Mesenchymal stem cell (in vitro differentiated cells and primary cell): ENCODE results near the gene ALDH3A1.

Experiments
- DNase-seq: peaks from one replicate; pipeline ENCODE4 v3.0.0-alpha.2; 2013
- H2AFZ ChIP-seq: one replicate; pipeline ENCODE4 v1.6.1; 2013; ENCODE audit warnings: low read depth, mild to moderate bottlenecking, control low read depth, inconsistent platforms, low read length, moderate library complexity
- H2AK5ac ChIP-seq: 2 replicates; pipeline ENCODE4 v1.6.1; 2013; ENCODE audit warnings: low read length, moderate library complexity, mild to moderate bottlenecking, inconsistent platforms; ENCODE audit not compliant: severe bottlenecking
- H2BK120ac ChIP-seq: one replicate; pipeline ENCODE4 v1.6.1; 2013; ENCODE audit warnings: low read depth, mild to moderate bottlenecking, inconsistent platforms, low read length, moderate library complexity
- H2BK12ac ChIP-seq, 2 experiments: one replicate each; pipeline ENCODE4 v1.6.1; 2013; ENCODE audit warnings: inconsistent platforms in 2 of 2, low read length in 2 of 2, mild to moderate bottlenecking in 2 of 2, moderate library complexity in 2 of 2, control low read depth in 1 of 2
- H2BK15ac ChIP-seq: one replicate; pipeline ENCODE4 v1.6.1; 2013; ENCODE audit warnings: mild to moderate bottlenecking, low read depth, inconsistent platforms; ENCODE audit not compliant: poor library complexity, severe bottlenecking
- H2BK5ac ChIP-seq: 2 replicates; pipeline ENCODE4 v1.6.1; 2013; ENCODE audit warnings: low read depth, mild to moderate bottlenecking, low read length, control low read depth, inconsistent platforms; ENCODE audit not compliant: poor library complexity, severe bottlenecking
- H3K14ac ChIP-seq, 2 experiments: one replicate each; pipeline ENCODE4 v1.6.1; 2013; ENCODE audit warnings: inconsistent platforms in 2 of 2, low read length in 2 of 2, control low read depth in 1 of 2, mild to moderate bottlenecking in 1 of 2, moderate library complexity in 1 of 2
- H3K18ac ChIP-seq, 2 experiments: one replicate each; pipeline ENCODE4 v1.6.1; 2013; ENCODE audit warnings: inconsistent platforms in 2 of 2, low read length in 2 of 2, control low read depth in 1 of 2, low read depth in 1 of 2, mild to moderate bottlenecking in 1 of 2
- H3K23ac ChIP-seq, 2 experiments: one replicate each; pipeline ENCODE4 v1.6.1; 2013; ENCODE audit warnings: inconsistent platforms in 2 of 2, low read length in 2 of 2, mild to moderate bottlenecking in 2 of 2, moderate library complexity in 2 of 2, control low read depth in 1 of 2
- H3K27ac ChIP-seq: 2 replicates; pipeline ENCODE4 v1.5.1; 2013; ENCODE audit warnings: mild to moderate bottlenecking, moderate library complexity, low read length, control low read depth, inconsistent platforms; ENCODE audit not compliant: poor library complexity, severe bottlenecking
- H3K27me3 ChIP-seq, 2 experiments: 2 replicates each; pipeline versions ENCODE4 v1.6.1 to v1.7.0; 2013; ENCODE audit warnings: low read length in 2 of 2, mild to moderate bottlenecking in 2 of 2, moderate library complexity in 2 of 2, control low read depth in 1 of 2, inconsistent platforms in 1 of 2; ENCODE audit not compliant: control insufficient read depth in 1 of 2, insufficient read depth in 1 of 2
- H3K36me3 ChIP-seq, 2 experiments: 2 replicates each; pipeline versions ENCODE4 v1.6.1 to v1.7.0; 2013; ENCODE audit warnings: low read length in 2 of 2, control low read depth in 1 of 2, inconsistent platforms in 1 of 2, low read depth in 1 of 2, mild to moderate bottlenecking in 1 of 2; ENCODE audit not compliant: insufficient read depth in 2 of 2, control insufficient read depth in 1 of 2
- H3K4ac ChIP-seq, 2 experiments: one replicate each; pipeline ENCODE4 v1.6.1; 2013; ENCODE audit warnings: inconsistent platforms in 2 of 2, low read length in 2 of 2, mild to moderate bottlenecking in 2 of 2, moderate library complexity in 2 of 2, control low read depth in 1 of 2, low read depth in 1 of 2
- H3K4me1 ChIP-seq: 2 replicates; pipeline ENCODE4 v1.6.1; 2013; ENCODE audit warnings: low read depth, low read length, control low read depth; ENCODE audit not compliant: control insufficient read depth, insufficient read depth
- H3K4me2 ChIP-seq: 2 replicates; pipeline ENCODE4 v1.6.1; 2013; ENCODE audit warnings: low read length, mild to moderate bottlenecking, inconsistent platforms; ENCODE audit not compliant: poor library complexity, severe bottlenecking
- H3K4me3 ChIP-seq, 2 experiments: 2 replicates each; pipeline versions ENCODE4 v1.5.1 to v1.7.0; 2013; ENCODE audit warnings: low read length in 2 of 2, mild to moderate bottlenecking in 2 of 2, control low read depth in 1 of 2, low read depth in 1 of 2; ENCODE audit not compliant: insufficient read depth in 1 of 2
- H3K79me1 ChIP-seq: replicated peaks from 2 replicates; pipeline ENCODE4 v1.6.1; 2013; ENCODE audit warnings: mild to moderate bottlenecking, control low read depth, low read length, inconsistent platforms; ENCODE audit not compliant: poor library complexity, severe bottlenecking
- H3K9ac ChIP-seq: 2 replicates; pipeline ENCODE4 v1.7.0; 2013; ENCODE audit warnings: mild to moderate bottlenecking, low read length, moderate library complexity
- H3K9me3 ChIP-seq: 2 replicates; pipeline ENCODE4 v1.7.0; 2013; ENCODE audit warnings: mild to moderate bottlenecking, low read length; ENCODE audit not compliant: control insufficient read depth
- H4K8ac ChIP-seq: one replicate; pipeline ENCODE4 v1.6.1; 2013; ENCODE audit warnings: inconsistent platforms, mild to moderate bottlenecking, low read length, moderate library complexity
- H4K91ac ChIP-seq: one replicate; pipeline ENCODE4 v1.6.1; 2013; ENCODE audit warnings: mild to moderate bottlenecking, low read length, inconsistent platforms
- WGBS: methylation state at CpG from one replicate; pipeline ENCODE4 v1.1.7; 2013; ENCODE audit warnings: mixed read lengths; 5-methylcytosine and 5-hydroxymethylcytosine counted together

Gene ALDH3A1

DNA sequence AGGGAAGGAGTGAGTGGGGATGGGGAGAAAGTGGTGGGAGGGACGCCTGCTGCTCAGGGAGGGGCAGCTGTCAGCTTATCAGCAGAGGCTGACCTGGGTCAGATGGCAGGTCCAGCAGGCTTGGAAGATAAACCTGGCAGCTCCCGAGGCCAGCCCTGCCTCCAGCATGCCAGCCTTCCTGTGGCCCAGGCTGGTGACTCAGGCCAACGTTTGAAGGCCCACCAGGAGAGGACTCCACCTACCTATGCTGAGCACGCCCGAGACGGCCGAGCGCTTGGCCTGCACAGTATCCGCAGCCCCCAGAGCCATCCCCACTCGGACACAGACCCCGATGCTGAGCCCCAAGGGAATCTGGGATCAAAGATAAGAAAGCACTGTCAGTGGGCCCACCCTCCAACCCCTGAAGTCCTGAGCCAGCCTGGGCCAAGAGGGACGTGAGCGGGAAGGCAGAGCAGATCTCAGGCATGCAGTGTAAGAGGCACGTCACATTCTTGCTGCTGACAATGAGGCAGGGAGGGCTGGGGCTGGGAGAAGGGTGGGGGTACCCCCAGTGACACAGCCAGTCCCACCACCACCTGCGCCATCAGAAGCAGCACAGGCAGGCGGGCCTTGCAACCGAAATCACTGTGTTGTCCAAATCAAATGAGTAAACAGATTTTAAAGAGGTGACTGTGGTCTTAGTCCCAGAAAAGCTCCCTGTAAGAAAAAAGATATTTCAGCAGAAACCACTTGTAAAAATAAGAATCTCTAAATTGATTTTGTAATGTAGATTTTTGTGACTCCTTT is 44.1 kb downstream of the ALDH3A1 start:
- H3K4me2 ChIP-seq = no peak overlapping the region
- H2BK12ac ChIP-seq = no peak overlapping the region
- H3K9me3 ChIP-seq = no peaks in the 10 kb centered on the region
- no peaks in the 10 kb centered on the region for H3K79me1 ChIP-seq
- no peaks in the 10 kb centered on the region for H3K36me3 ChIP-seq
- H3K27ac ChIP-seq = no peak overlapping the region
- H2BK120ac ChIP-seq = no peak overlapping the region
- no peak overlapping the region for H3K14ac ChIP-seq
- H3K9ac ChIP-seq = no peak overlapping the region
- no peak overlapping the region for H4K91ac ChIP-seq
- H3K4ac ChIP-seq = no peak overlapping the region
- H3K23ac ChIP-seq = no peak overlapping the region
- H3K4me1 ChIP-seq = peaks cover 16% of the 10 kb centered on the region
- H3K18ac ChIP-seq = no peak overlapping the region
- H3K27me3 ChIP-seq = no peaks in the 10 kb centered on the region
- no peak overlapping the region for H2BK5ac ChIP-seq
- no peak overlapping the region for H2AK5ac ChIP-seq
- 61% methylated on average over 14 of the region's 17 CpGs for WGBS
- H4K8ac ChIP-seq = no peak overlapping the region
- H2BK15ac ChIP-seq = no peak overlapping the region
- no peak overlapping the region for H3K4me3 ChIP-seq
- DNase-seq = no peak
- no peak overlapping the region for H2AFZ ChIP-seq

DNA sequence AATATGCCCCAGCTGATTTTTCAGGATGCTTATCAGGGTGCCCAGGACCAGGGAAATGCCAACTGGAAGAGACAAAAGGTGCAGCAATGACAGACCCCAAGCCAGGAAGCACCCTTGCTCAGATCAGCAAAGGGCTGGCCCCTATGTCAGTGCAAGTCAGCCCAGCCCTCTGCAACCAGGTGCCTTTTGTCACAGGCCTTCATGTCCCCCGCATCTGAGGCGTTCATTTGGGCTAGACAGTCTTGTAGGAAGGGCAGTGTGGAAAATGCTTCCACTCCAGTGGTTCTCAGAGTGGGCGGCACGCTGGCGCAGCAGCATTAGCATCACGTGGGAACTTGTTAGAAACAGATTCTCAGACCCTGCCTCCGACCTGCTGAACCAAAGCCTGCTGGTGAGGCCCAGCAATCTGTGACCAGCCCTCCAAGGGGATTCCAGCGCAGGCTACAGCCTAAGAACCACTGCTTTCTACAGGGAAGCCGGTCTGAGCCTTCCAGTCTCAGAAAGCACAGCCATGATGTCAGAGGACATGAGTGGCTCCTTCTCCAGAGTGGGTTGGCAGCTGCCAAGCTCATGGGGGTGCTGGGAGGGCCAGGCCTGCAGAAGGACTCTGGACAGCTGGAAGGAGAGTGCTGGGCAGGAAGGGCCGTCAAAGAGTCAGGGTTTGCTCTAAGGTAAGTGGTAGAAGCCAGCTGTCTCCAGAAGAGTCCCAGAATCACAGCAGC is 44.8 kb downstream of the ALDH3A1 start:
- 75% methylated on average over 10 of the region's 10 CpGs for WGBS
- DNase-seq = no peak

DNA sequence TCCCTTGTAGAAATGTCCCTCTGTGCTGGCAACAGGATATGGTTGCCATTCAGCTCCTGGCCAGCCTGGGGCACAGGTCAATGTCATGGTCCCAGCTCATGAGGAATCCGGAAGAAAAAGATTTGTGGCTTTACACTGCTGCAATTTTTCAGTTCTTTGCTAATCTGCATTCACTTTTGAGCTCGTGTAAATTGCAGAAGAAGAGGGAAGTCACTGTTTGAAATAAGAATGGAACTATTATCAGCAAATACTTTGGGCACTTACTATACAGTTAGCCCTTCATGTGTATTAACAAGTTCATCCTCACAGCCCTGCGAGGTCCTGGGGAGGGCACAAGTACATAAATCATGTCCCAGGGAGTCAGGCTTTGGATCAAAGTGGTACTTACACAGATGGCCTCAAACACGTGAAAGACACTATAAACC is 45.9 kb downstream of the ALDH3A1 start:
- Histone ChIP-seq H2BK5ac (no peak overlapping the region), H4K91ac (no peak overlapping the region), H3K27me3 (no peaks in the 10 kb centered on the region), H3K27ac (no peak overlapping the region), H3K4me1 (peaks cover 16% of the 10 kb centered on the region), H2AFZ (no peak overlapping the region), H3K23ac (no peak overlapping the region), H3K36me3 (no peaks in the 10 kb centered on the region), H3K79me1 (no peaks in the 10 kb centered on the region), H3K4me2 (no peak overlapping the region), H2BK15ac (no peak overlapping the region), H3K18ac (no peak overlapping the region), H3K4ac (no peak overlapping the region), H3K9me3 (no peaks in the 10 kb centered on the region), H2BK120ac (no peak overlapping the region), H2BK12ac (no peak overlapping the region), H4K8ac (no peak overlapping the region), H3K9ac (no peak overlapping the region), H3K14ac (no peak overlapping the region), H2AK5ac (no peak overlapping the region), H3K4me3 (no peak overlapping the region)
- DNase-seq = no peak
- 73% methylated on average over 3 of the region's 4 CpGs for WGBS

More for the DNA sequence above, 44.8 kb downstream of the ALDH3A1 start:
- H3K9ac ChIP-seq = no peak overlapping the region
- no peak overlapping the region for H2BK5ac ChIP-seq
- H2BK120ac ChIP-seq = no peak overlapping the region
- no peak overlapping the region for H3K23ac ChIP-seq
- no peak overlapping the region for H2BK15ac ChIP-seq
- H3K18ac ChIP-seq = no peak overlapping the region
- no peak overlapping the region for H3K27ac ChIP-seq
- no peak overlapping the region for H2AFZ ChIP-seq
- H3K27me3 ChIP-seq = no peaks in the 10 kb centered on the region
- H3K4me1 ChIP-seq = peaks cover 16% of the 10 kb centered on the region
- H4K8ac ChIP-seq = no peak overlapping the region
- no peak overlapping the region for H2BK12ac ChIP-seq
- H3K79me1 ChIP-seq = no peaks in the 10 kb centered on the region
- no peak overlapping the region for H2AK5ac ChIP-seq
- H3K4me2 ChIP-seq = no peak overlapping the region
- no peaks in the 10 kb centered on the region for H3K36me3 ChIP-seq
- H3K4ac ChIP-seq = no peak overlapping the region
- H3K4me3 ChIP-seq = no peak overlapping the region
- no peak overlapping the region for H4K91ac ChIP-seq
- H3K14ac ChIP-seq = no peak overlapping the region
- H3K9me3 ChIP-seq = no peaks in the 10 kb centered on the region
